IMR-90 (cell line): ENCODE data around the gene ANKRD35. TPM values are rescaled to one million over a fixed set of nuclear protein-coding genes. Genes with fewer than 3 reads are reported as not detected.
A peak's percentile ranks its signal among the peaks of the same experiment; 100 is the strongest.

ENCODE experiments used
- ATAC-seq: fragments of 200-7000 bp; cut with Tn5 transposase; 2 replicates; pipeline ENCODE4 v1.9.1; 2020; ENCODE audit warnings: low read depth, mild to moderate bottlenecking, moderate library complexity
- BruUV-seq: library from RNA; stranded (reverse); fragments of 400-500 nt; replicated peaks from 2 replicates; lab custom pipeline; 2021; lab: Mats Ljungman, UMichigan
- CTCF ChIA-PET: fragments of 300-600 bp; formaldehyde crosslinking; extraction: SDS; loops from one replicate; lab custom pipeline; 2021; ENCODE audit warnings: antibody characterized with exemption; lab: Yijun Ruan, JAX
- POLR2A ChIA-PET: fragments of 300-600 bp; sonication (Branson Sonifier 250); formaldehyde crosslinking; loops from one replicate; lab custom pipeline; 2022; ENCODE audit warnings: antibody characterized with exemption; ENCODE audit not compliant: unreplicated experiment; lab: Charles Lee
- DNase-seq: peaks from one replicate; pipeline ENCODE4 v3.0.0; 2013
- H2AFZ ChIP-seq: replicated peaks from 2 replicates; pipeline ENCODE3; 2013; ENCODE audit warnings: low read length, mild to moderate bottlenecking; ENCODE audit not compliant: poor library complexity
- H2AK5ac ChIP-seq: 2 replicates; pipeline ENCODE4 v1.6.1; 2013; ENCODE audit warnings: low read depth, low read length, inconsistent platforms
- H2AK9ac ChIP-seq: replicated peaks from 2 replicates; pipeline ENCODE3; 2013; ENCODE audit warnings: mild to moderate bottlenecking, low read depth, low read length, moderate library complexity; ENCODE audit not compliant: poor library complexity
- H2BK120ac ChIP-seq: 2 replicates; pipeline ENCODE4 v1.6.1; 2013; ENCODE audit warnings: low read depth, low read length, inconsistent platforms
- H2BK15ac ChIP-seq: 3 replicates; pipeline ENCODE4 v1.6.1; 2013; ENCODE audit warnings: low read depth, low read length, inconsistent platforms
- H2BK20ac ChIP-seq: 2 replicates; pipeline ENCODE4 v1.6.1; 2013; ENCODE audit warnings: low read depth, mild to moderate bottlenecking, inconsistent platforms, low read length, moderate library complexity
- H2BK5ac ChIP-seq: 2 replicates; pipeline ENCODE4 v1.6.1; 2013; ENCODE audit warnings: mild to moderate bottlenecking, low read depth, low read length, inconsistent platforms; ENCODE audit not compliant: poor library complexity, severe bottlenecking
- H3K14ac ChIP-seq: replicated peaks from 2 replicates; pipeline ENCODE4 v1.6.1; 2013; ENCODE audit warnings: low read depth, low read length, inconsistent platforms
- H3K18ac ChIP-seq: 2 replicates; pipeline ENCODE4 v1.6.1; 2013; ENCODE audit warnings: low read depth, low read length, control low read depth
- H3K23ac ChIP-seq: 2 replicates; pipeline ENCODE4 v1.6.1; 2013; ENCODE audit warnings: low read depth, low read length, inconsistent platforms
- H3K27ac ChIP-seq: 2 replicates; pipeline ENCODE4 v1.5.1; 2013; ENCODE audit warnings: mild to moderate bottlenecking, control low read depth, low read length; ENCODE audit not compliant: insufficient read depth
- H3K27me3 ChIP-seq: 2 replicates; pipeline ENCODE4 v1.6.1; 2013; ENCODE audit warnings: low read length; ENCODE audit not compliant: control insufficient read depth, insufficient read depth
- H3K36me3 ChIP-seq: 2 replicates; pipeline ENCODE4 v1.6.1; 2013; ENCODE audit warnings: low read length, mixed read lengths; ENCODE audit not compliant: control insufficient read depth, insufficient read depth
- H3K4ac ChIP-seq: 2 replicates; pipeline ENCODE4 v1.6.1; 2013; ENCODE audit warnings: low read depth, low read length, inconsistent platforms
- H3K4me1 ChIP-seq: 2 replicates; pipeline ENCODE4 v1.6.1; 2013; ENCODE audit warnings: low read length, mixed read lengths; ENCODE audit not compliant: control insufficient read depth, insufficient read depth
- H3K4me2 ChIP-seq: 2 replicates; pipeline ENCODE4 v1.6.1; 2013; ENCODE audit warnings: low read depth, mild to moderate bottlenecking, control low read depth, low read length, moderate library complexity
- H3K4me3 ChIP-seq: 2 replicates; pipeline ENCODE4 v1.5.1; 2013; ENCODE audit warnings: low read depth, mild to moderate bottlenecking, control low read depth, low read length, moderate library complexity; ENCODE audit not compliant: insufficient read depth
- H3K56ac ChIP-seq: 2 replicates; pipeline ENCODE4 v1.6.1; 2013; ENCODE audit warnings: low read length, inconsistent platforms; ENCODE audit not compliant: insufficient read depth; ENCODE audit errors: extremely low read depth
- H3K79me1 ChIP-seq, 2 experiments: 2 replicates each; pipeline ENCODE4 v1.6.1; 2013; ENCODE audit warnings: low read length in 2 of 2, inconsistent platforms in 1 of 2, low read depth in 1 of 2
- H3K9ac ChIP-seq: 2 replicates; pipeline ENCODE4 v1.6.1; 2013; ENCODE audit warnings: low read depth, low read length, control low read depth
- H3K9me1 ChIP-seq: 2 replicates; pipeline ENCODE4 v1.6.1; 2013; ENCODE audit warnings: low read length, inconsistent platforms; ENCODE audit not compliant: insufficient read depth
- H3K9me3 ChIP-seq: 2 replicates; pipeline ENCODE4 v1.6.1; 2013; ENCODE audit warnings: low read length; ENCODE audit not compliant: control insufficient read depth, insufficient read depth
- H4K20me1 ChIP-seq: 2 replicates; pipeline ENCODE4 v1.6.1; 2013; ENCODE audit warnings: low read length, inconsistent platforms; ENCODE audit not compliant: insufficient read depth
- H4K5ac ChIP-seq: 2 replicates; pipeline ENCODE4 v1.6.1; 2013; ENCODE audit warnings: mild to moderate bottlenecking, low read depth, low read length, control low read depth
- H4K8ac ChIP-seq, 2 experiments: 2 replicates each; pipeline ENCODE4 v1.6.1; 2013; ENCODE audit warnings: low read depth in 2 of 2, low read length in 2 of 2, control low read depth in 1 of 2, inconsistent platforms in 1 of 2
- H4K91ac ChIP-seq: 2 replicates; pipeline ENCODE4 v1.6.1; 2013; ENCODE audit warnings: low read depth, low read length, inconsistent platforms; ENCODE audit not compliant: insufficient read depth
- BHLHE40 ChIP-seq: fragments of 150-350 bp; IDR thresholded peaks from 2 replicates; pipeline ENCODE4 v1.6.1; 2016; ENCODE audit warnings: mild to moderate bottlenecking, low read depth, low read length
- CEBPB ChIP-seq: IDR thresholded peaks from 2 replicates; pipeline ENCODE4 v1.6.1; 2012; ENCODE audit warnings: low read depth, low read length, improper control_type of control experiment
- CHD1 ChIP-seq: IDR thresholded peaks from 2 replicates; pipeline ENCODE4 v1.6.1; 2012; ENCODE audit warnings: low read depth, low read length, improper control_type of control experiment
- FOS ChIP-seq: fragments of 150-350 bp; IDR thresholded peaks from 2 replicates; pipeline ENCODE4 v1.6.1; 2016; ENCODE audit warnings: low read depth, low read length
- MAFK ChIP-seq: IDR thresholded peaks from 2 replicates; pipeline ENCODE4 v1.6.1; 2012; ENCODE audit warnings: low read depth, low read length, improper control_type of control experiment
- MAZ ChIP-seq: IDR thresholded peaks from 2 replicates; pipeline ENCODE4 v1.6.1; 2012; ENCODE audit warnings: low read depth, mild to moderate bottlenecking, low read length, improper control_type of control experiment, moderate library complexity, borderline replicate concordance
- NFE2L2 ChIP-seq: fragments of 150-350 bp; IDR thresholded peaks from 2 replicates; pipeline ENCODE4 v1.6.1; 2016; ENCODE audit warnings: low read depth, mild to moderate bottlenecking, low read length
- POLR2A ChIP-seq: IDR thresholded peaks from 2 replicates; pipeline ENCODE4 v1.6.1; 2012; ENCODE audit warnings: mild to moderate bottlenecking, low read depth, low read length
- RAD21 ChIP-seq: IDR thresholded peaks from 2 replicates; pipeline ENCODE4 v1.6.1; 2012; ENCODE audit warnings: low read length, improper control_type of control experiment
- RFX5 ChIP-seq: IDR thresholded peaks from 2 replicates; pipeline ENCODE4 v1.8.0; 2012; ENCODE audit warnings: low read depth, mild to moderate bottlenecking, low read length, moderate library complexity
- SMC3 ChIP-seq: fragments of 150-350 bp; IDR thresholded peaks from 2 replicates; pipeline ENCODE4 v1.6.1; 2016; ENCODE audit warnings: low read depth, mild to moderate bottlenecking, antibody characterized with exemption, low read length, moderate library complexity
- WGBS, 2 experiments: methylation state at CpG; one replicate each; pipeline versions ENCODE4 v1.1.5 to v1.1.7; 2013; ENCODE audit warnings: missing lambda C conversion rate in 2 of 2; ENCODE audit not compliant: insufficient read length in 1 of 2; ENCODE audit errors: extremely low coverage in 2 of 2; 5-methylcytosine and 5-hydroxymethylcytosine counted together
- dilution Hi-C: fragments of 300-500 bp; cut with HindIII; formaldehyde crosslinking; loops from one replicate; pipeline ENCODE4 v1.14.3; 2018; ENCODE audit warnings: low sequenced_read_pairs; ENCODE audit not compliant: unreplicated experiment
- in situ Hi-C: fragments of 300-500 bp; cut with MboI; formaldehyde crosslinking; loops from 3 replicates; pipeline ENCODE4 v1.14.3; 2019; ENCODE audit warnings: low sequenced_read_pairs, inconsistent platforms, mixed read lengths
- intact Hi-C: fragments of 100-400 bp; cut with micrococcal nuclease; formaldehyde crosslinking; loops from 2 replicates; pipeline ENCODE4 v1.10.0; 2022
- polyA plus RNA-seq, 3 experiments: library from polyadenylated mRNA; depleted of rRNA; stranded (reverse); fragments of >200 nt; gene quantifications; 2 replicates each; pipeline ENCODE4 v1.2.3, GENCODE V29; 2012; ENCODE audit warnings: low replicate concordance in 1 of 3
- total RNA-seq: library from RNA; depleted of rRNA; stranded (reverse); fragments of >200 nt; gene quantifications from 2 replicates; pipeline ENCODE4 v1.2.3, GENCODE V29; 2012
- TF ChIP-seq, protein P1 (sequence below): fragments of 150-350 bp; IDR thresholded peaks from 2 replicates; pipeline ENCODE4 v1.6.1; 2017; ENCODE audit warnings: mild to moderate bottlenecking, antibody characterized with exemption, low read length, low read depth
- TF ChIP-seq, protein P2 (sequence below): fragments of 150-350 bp; IDR thresholded peaks from 2 replicates; pipeline ENCODE4 v1.6.1; 2016; ENCODE audit warnings: low read depth, mild to moderate bottlenecking, low read length, moderate library complexity, borderline replicate concordance

The ANKRD35 gene
- total and polyA plus RNA-seq, 2 of the 4 experiments (the other 2 are of a cell fraction): 0.90 to 2.4 TPM

DNA sequence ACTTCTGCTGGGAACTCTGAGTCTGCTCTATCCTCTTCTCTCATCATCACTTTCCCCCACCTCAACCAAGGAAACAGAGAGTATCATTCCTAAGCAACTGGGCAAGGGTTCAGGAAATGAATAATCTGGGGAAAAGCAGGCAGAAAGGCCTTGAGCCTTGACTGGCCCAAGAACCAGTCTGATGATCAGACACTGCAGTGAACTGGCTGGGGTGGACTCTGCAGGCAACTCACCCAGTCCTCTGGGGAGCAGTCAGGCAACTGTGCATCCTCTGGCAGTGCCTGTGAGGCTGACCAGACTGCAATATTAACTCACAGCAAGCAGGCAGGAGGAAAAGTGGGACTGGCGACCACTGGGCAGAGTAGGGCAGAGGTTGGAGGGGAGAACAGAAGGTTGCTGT, 991 bp downstream of the ANKRD35 start:
- Histone ChIP-seq H2AK5ac (no peak overlapping the region), H3K79me1 (no peaks in the 10 kb centered on the region), H4K20me1 (no peaks in the 10 kb centered on the region), H3K56ac (no peak overlapping the region), H2BK15ac (no peak overlapping the region), H3K14ac (no peak overlapping the region), H2AK9ac (no peak overlapping the region), H4K91ac (no peak overlapping the region), H4K8ac (no peak overlapping the region), H3K27me3 (peaks cover 5% of the 10 kb centered on the region; the same call in 1 of the 2 replicates), H3K18ac (no peak overlapping the region), H3K4me1 (0 out of 2 replicates have a peak, but pooled peaks cover 3% of the 10 kb centered on the region), H4K5ac (no peak overlapping the region), H3K23ac (0 out of 2 replicates have a peak overlapping the region, but pooled peaks have one; percentile 3), H2BK120ac (no peak overlapping the region), H3K4me2 (no peak overlapping the region), H3K4ac (no peak overlapping the region), H2BK20ac (no peak overlapping the region), H3K36me3 (no peaks in the 10 kb centered on the region), H2AFZ (peak overlapping the region; percentile 45), H3K4me3 (no peak overlapping the region), H3K9me1 (0 out of 2 replicates have a peak, but pooled peaks cover 3% of the 10 kb centered on the region), H2BK5ac (no peak overlapping the region), H3K9me3 (no peaks in the 10 kb centered on the region), H3K27ac (no peak overlapping the region), H3K9ac (no peak overlapping the region)
- no peak for ATAC-seq
- whole genome bisulfite sequencing, 2 experiments: 60% methylated on average over 1 of the region's 1 CpG; no CpG with 5 or more reads in 1 of the 2 experiments
- ChIA-PET POLR2A (interaction anchor here (0.8 kb wide), 1 partner anchor 26 kb away, joined by 5 read pairs; no protein-coding TSS in a partner anchor), CTCF (no interaction called here)
- dilution Hi-C loops: no loop called here
- TF ChIP-seq, protein P1, sequence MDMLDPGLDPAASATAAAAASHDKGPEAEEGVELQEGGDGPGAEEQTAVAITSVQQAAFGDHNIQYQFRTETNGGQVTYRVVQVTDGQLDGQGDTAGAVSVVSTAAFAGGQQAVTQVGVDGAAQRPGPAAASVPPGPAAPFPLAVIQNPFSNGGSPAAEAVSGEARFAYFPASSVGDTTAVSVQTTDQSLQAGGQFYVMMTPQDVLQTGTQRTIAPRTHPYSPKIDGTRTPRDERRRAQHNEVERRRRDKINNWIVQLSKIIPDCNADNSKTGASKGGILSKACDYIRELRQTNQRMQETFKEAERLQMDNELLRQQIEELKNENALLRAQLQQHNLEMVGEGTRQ: no peak
- TF ChIP-seq FOS (no peak), MAFK (no peak), BHLHE40 (no peak), NFE2L2 (no peak), CHD1 (no peak), MAZ (no peak), RAD21 (no peak), SMC3 (no peak), CEBPB (no peak), POLR2A (no peak), RFX5 (no peak)
- TF ChIP-seq, protein P2, sequence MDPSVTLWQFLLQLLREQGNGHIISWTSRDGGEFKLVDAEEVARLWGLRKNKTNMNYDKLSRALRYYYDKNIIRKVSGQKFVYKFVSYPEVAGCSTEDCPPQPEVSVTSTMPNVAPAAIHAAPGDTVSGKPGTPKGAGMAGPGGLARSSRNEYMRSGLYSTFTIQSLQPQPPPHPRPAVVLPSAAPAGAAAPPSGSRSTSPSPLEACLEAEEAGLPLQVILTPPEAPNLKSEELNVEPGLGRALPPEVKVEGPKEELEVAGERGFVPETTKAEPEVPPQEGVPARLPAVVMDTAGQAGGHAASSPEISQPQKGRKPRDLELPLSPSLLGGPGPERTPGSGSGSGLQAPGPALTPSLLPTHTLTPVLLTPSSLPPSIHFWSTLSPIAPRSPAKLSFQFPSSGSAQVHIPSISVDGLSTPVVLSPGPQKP: no peak
- in situ Hi-C loops: no loop called here
- BruUV-seq: no TSS peak
- intact Hi-C loops: no loop called here
- peak; percentile 65 for DNase-seq
